Testis (tissue), 2 donors: ENCODE data around the gene OR2B6.

Experiments used
- CTCF ChIP-seq, 3 experiments: fragments of 450-650 bp in 2 of 3; fragments of 200-600 bp in 1 of 3; sonication (generic) in 1 of 3; IDR thresholded peaks; one replicate each; pipeline ENCODE4 v1.5.1; 2016 to 2019; ENCODE audit warnings: antibody characterized with exemption in 3 of 3, mild to moderate bottlenecking in 2 of 3, moderate library complexity in 1 of 3
- POLR2A ChIP-seq: fragments of 450-650 bp; IDR thresholded peaks from one replicate; pipeline ENCODE4 v1.6.1; 2017; ENCODE audit warnings: antibody characterized with exemption, mild to moderate bottlenecking, moderate library complexity

GRCh38 chr6:27911956-27912446 is 45.0 kb upstream of the OR2B6 start, which contains the start of gene OR2B2:
- no peak for TF ChIP-seq CTCF (IDR thresholded peaks at IDR 0.05)
- TF ChIP-seq POLR2A = no peak
